ENCODE results near the gene MYO1E. TPM values are rescaled to one million over a fixed set of nuclear protein-coding genes. Genes with fewer than 3 reads are reported as not detected.

MYO1E gene
- total RNA-seq, 1 donor from 2014 or later = 192 TPM

DNA sequence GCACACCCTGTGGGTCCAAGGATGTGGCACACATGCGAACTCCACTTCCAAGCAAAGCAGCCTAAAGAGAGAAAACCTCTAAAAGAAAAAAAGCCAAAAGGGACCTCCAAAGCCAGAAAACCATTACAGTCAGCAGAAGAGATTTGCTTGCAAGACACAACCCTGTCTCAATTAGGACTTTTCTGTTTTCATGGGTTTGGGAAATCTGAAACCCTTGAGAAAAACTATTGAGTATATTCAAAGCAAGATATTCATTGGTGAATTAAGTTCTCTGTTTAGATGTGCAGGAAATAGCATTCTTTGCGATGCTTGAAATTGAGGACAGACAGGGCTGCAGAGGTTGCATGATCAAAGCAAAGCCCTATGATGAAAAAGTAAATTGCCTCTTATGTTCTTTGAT, 176.3 kb downstream of the MYO1E start:
- Mint-ChIP-seq H3K9me3 (ENCODE audit: low read depth) (peaks cover under 1% of the 10 kb centered on the region), H3K27me3 (ENCODE audit: low read depth) (no peaks in the 10 kb centered on the region), H3K4me1 (ENCODE audit: low read depth) (peaks cover 49% of the 10 kb centered on the region), H3K4me3 (ENCODE audit: unreplicated experiment) (no peak overlapping the region), H3K27ac (ENCODE audit: unreplicated experiment) (peak overlapping the region; percentile 5), H3K36me3 (ENCODE audit: low read depth) (peaks cover 32% of the 10 kb centered on the region)
- TF ChIP-seq, protein P1, sequence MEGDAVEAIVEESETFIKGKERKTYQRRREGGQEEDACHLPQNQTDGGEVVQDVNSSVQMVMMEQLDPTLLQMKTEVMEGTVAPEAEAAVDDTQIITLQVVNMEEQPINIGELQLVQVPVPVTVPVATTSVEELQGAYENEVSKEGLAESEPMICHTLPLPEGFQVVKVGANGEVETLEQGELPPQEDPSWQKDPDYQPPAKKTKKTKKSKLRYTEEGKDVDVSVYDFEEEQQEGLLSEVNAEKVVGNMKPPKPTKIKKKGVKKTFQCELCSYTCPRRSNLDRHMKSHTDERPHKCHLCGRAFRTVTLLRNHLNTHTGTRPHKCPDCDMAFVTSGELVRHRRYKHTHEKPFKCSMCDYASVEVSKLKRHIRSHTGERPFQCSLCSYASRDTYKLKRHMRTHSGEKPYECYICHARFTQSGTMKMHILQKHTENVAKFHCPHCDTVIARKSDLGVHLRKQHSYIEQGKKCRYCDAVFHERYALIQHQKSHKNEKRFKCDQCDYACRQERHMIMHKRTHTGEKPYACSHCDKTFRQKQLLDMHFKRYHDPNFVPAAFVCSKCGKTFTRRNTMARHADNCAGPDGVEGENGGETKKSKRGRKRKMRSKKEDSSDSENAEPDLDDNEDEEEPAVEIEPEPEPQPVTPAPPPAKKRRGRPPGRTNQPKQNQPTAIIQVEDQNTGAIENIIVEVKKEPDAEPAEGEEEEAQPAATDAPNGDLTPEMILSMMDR (IDR thresholded peaks at IDR 0.05) = no peak
- DNase-seq (ENCODE audit: low spot score) = no peak

DNA sequence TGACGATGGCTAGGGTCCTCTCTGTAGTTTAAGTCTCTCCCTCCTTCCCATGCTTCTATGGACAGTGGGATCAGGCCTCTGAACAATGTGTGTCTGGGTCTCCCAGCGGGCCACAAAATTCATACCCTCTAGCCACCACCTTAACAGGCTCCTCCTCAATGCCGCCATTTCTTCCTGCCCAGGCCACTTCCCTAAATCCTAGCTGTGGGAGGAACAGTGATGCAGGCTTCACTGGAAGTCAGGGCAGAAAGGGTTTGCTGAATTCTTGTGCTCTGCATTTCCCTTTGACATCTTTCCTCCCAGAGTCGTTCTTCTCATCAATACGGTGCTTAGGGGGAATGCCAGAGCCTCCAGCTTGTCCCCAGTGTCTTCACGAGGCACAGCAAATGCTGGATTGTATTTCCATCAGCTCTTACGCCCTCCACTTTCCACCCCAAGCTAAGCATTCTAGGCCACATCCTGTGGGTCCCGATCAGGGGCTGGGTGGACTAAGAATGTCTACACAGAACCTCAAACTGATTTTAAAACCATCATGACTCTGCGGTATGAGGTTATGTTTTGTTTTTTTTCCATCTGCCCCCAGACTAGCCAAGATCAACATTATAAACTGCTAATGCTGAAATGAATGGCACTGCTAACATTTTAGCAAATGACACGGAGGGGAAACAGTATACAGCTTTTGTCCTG, 177.9 kb downstream of the MYO1E start:
- H3K27me3 Mint-ChIP-seq (ENCODE audit: low read depth) = no peaks in the 10 kb centered on the region
- TF ChIP-seq, protein P1 (IDR thresholded peaks at IDR 0.05) = no peak
- no peak for DNase-seq (ENCODE audit: low spot score)
- H3K36me3 Mint-ChIP-seq (ENCODE audit: low read depth) = peaks cover 40% of the 10 kb centered on the region
- peaks cover 10% of the 10 kb centered on the region for H3K9me3 Mint-ChIP-seq (ENCODE audit: low read depth)
- peak overlapping the region; percentile 34 for H3K27ac Mint-ChIP-seq (ENCODE audit: unreplicated experiment)
- peaks cover 48% of the 10 kb centered on the region for H3K4me1 Mint-ChIP-seq (ENCODE audit: low read depth)
- no peak overlapping the region for H3K4me3 Mint-ChIP-seq (ENCODE audit: unreplicated experiment)

DNA sequence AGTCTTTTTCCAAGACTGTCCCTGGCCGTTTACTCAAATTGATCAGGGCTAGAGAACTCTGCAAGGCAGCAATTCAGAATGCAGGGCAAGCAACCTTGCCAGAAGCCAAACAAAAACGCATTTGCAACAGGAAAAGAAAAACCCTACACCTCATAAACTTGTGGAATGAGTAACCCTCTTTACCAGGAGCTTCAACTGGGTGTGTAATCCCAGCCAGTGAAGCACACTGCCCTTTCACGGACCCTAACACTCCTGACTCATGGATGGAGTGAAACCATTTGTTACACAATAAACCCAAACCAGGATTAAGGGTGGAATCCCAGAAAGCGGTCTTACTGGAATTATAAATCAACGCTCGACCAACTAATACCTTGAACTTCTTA, 180.8 kb downstream of the MYO1E start:
- TF ChIP-seq, protein P1 (IDR thresholded peaks at IDR 0.05) = no peak
- no peak overlapping the region for H3K4me3 Mint-ChIP-seq (ENCODE audit: unreplicated experiment)
- H3K4me1 Mint-ChIP-seq (ENCODE audit: low read depth) = peaks cover 46% of the 10 kb centered on the region
- H3K27ac Mint-ChIP-seq (ENCODE audit: unreplicated experiment) = peak overlapping the region; percentile 88
- peaks cover 54% of the 10 kb centered on the region for H3K36me3 Mint-ChIP-seq (ENCODE audit: low read depth)
- DNase-seq (ENCODE audit: low spot score) = no peak
- H3K9me3 Mint-ChIP-seq (ENCODE audit: low read depth) = peaks cover 16% of the 10 kb centered on the region
- H3K27me3 Mint-ChIP-seq (ENCODE audit: low read depth) = no peaks in the 10 kb centered on the region

DNA sequence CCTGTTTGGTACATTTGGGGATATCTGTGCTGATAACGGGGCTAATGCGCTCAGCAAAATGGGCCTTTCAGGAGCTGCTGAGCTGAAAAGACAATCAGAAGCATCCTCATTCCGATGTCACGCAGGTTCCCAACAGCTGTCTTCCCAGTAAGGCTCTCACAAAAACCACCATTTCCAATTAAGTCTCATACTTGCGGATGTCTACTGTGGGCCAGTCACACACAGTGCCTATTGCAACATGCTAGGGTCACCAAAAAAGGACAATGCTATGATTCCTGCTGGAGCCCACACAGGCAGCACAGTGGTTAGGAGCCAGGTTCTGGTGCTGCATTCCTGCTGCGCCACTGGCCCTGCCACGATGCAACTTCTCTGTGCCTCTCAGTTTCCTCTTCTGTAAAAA, 182.4 kb downstream of the MYO1E start:
- Mint-ChIP-seq H3K4me3 (ENCODE audit: unreplicated experiment) (no peak overlapping the region), H3K27me3 (ENCODE audit: low read depth) (no peaks in the 10 kb centered on the region), H3K9me3 (ENCODE audit: low read depth) (peaks cover 16% of the 10 kb centered on the region), H3K36me3 (ENCODE audit: low read depth) (peaks cover 52% of the 10 kb centered on the region), H3K27ac (ENCODE audit: unreplicated experiment) (no peak overlapping the region), H3K4me1 (ENCODE audit: low read depth) (peaks cover 33% of the 10 kb centered on the region)
- no peak for DNase-seq (ENCODE audit: low spot score)
- TF ChIP-seq, protein P1 (IDR thresholded peaks at IDR 0.05) = no peak

DNA sequence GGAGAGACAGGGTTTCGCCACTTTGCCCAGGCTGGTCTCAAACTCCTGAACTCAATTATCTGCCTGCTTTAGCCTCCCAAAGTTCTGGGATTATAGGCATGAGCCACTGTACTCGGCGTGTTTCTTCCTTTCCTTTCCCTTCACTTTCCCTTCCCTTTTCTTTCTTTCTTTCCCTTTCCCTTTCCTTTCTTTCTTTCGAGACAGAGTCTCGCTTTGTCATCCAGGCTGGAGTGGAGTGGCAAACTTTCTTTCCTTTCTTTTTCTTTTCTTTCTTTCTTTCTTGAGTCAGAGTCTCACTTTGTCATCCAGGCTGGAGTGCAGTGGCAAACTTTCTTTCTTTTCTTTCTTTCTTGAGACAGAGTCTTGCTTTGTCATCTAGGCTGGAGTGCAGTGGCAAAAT, 183.4 kb downstream of the MYO1E start:
- no peak overlapping the region for H3K4me3 Mint-ChIP-seq (ENCODE audit: unreplicated experiment)
- H3K36me3 Mint-ChIP-seq (ENCODE audit: low read depth) = peaks cover 52% of the 10 kb centered on the region
- peaks cover 23% of the 10 kb centered on the region for H3K4me1 Mint-ChIP-seq (ENCODE audit: low read depth)
- no peak overlapping the region for H3K27ac Mint-ChIP-seq (ENCODE audit: unreplicated experiment)
- no peak for DNase-seq (ENCODE audit: low spot score)
- H3K27me3 Mint-ChIP-seq (ENCODE audit: low read depth) = no peaks in the 10 kb centered on the region
- peaks cover 16% of the 10 kb centered on the region for H3K9me3 Mint-ChIP-seq (ENCODE audit: low read depth)
- TF ChIP-seq, protein P1 (IDR thresholded peaks at IDR 0.05) = no peak

All from chondrocyte (in vitro differentiated cells).